HG02981 (cell line): Measurements from ENCODE around the gene XPOT.
"Not testable (repeated sequence)": the region's sequence is repeated elsewhere in the genome, so short reads cannot be mapped to it uniquely, and the experiment has no call there.

Experiments
- ATAC-seq: cut with Tn5 transposase; IDR thresholded peaks from one replicate; pipeline ENCODE4 v1.9.1; 2021; ENCODE audit warnings: mild to moderate bottlenecking, moderate library complexity; ENCODE audit not compliant: unreplicated experiment

XPOT gene

GRCh38 chr12:64403707-64404469 is at the start of gene XPOT:
Gene XPOT (plus strand): TSS chr12:64404392. CDS start chr12:64410036, 5,644 bp downstream.
- ATAC-seq: peak; percentile 95

- ATAC-seq: not testable (repeated sequence)
Observed at GRCh38 chr12:64356209-64356608, 48.0 kb upstream of the XPOT start.

GRCh38 chr12:64361173-64361572 is 43.0 kb upstream of the XPOT start:
- not testable (repeated sequence) for ATAC-seq

- no peak for ATAC-seq
Observed at GRCh38 chr12:64362721-64363305, 41.4 kb upstream of the XPOT start.

GRCh38 chr12:64383675-64384074 is 20.5 kb upstream of the XPOT start:
- ATAC-seq: no peak

GRCh38 chr12:64385019-64385418 is 19.2 kb upstream of the XPOT start:
- ATAC-seq: no peak

- no peak for ATAC-seq
Observed at GRCh38 chr12:64385468-64385867, 18.7 kb upstream of the XPOT start.

GRCh38 chr12:64387197-64387816 is 16.9 kb upstream of the XPOT start:
- no peak for ATAC-seq

- no peak for ATAC-seq
Observed at GRCh38 chr12:64389154-64389553, 15.0 kb upstream of the XPOT start.

GRCh38 chr12:64390275-64390851 is 13.8 kb upstream of the XPOT start, which contains the start of gene C12orf56:
Gene C12orf56 (minus strand): TSS chr12:64390758. CDS start chr12:64390565, 193 bp downstream.
- ATAC-seq: no peak

GRCh38 chr12:64392221-64392620 is 12.0 kb upstream of the XPOT start:
- ATAC-seq: no peak

GRCh38 chr12:64395739-64396138 is 8.5 kb upstream of the XPOT start:
- ATAC-seq: no peak

GRCh38 chr12:64400041-64400440 is 4.2 kb upstream of the XPOT start:
- ATAC-seq: no peak

GRCh38 chr12:64402181-64402580 is 2.0 kb upstream of the XPOT start:
- ATAC-seq: no peak

- peak; percentile 27 for ATAC-seq
Observed at GRCh38 chr12:64404470-64405256, 471 bp downstream of the XPOT start.

- ATAC-seq: no peak
Observed at GRCh38 chr12:64407342-64408223, 3.4 kb downstream of the XPOT start.

- no peak for ATAC-seq
Observed at GRCh38 chr12:64411427-64411826, 7.2 kb downstream of the XPOT start.

GRCh38 chr12:64412459-64412858 is 8.3 kb downstream of the XPOT start:
- ATAC-seq: no peak

GRCh38 chr12:64413884-64414283 is 9.7 kb downstream of the XPOT start:
- ATAC-seq: no peak

GRCh38 chr12:64418209-64418608 is 14.0 kb downstream of the XPOT start:
- no peak for ATAC-seq
